ENCODE results near the gene TMEM185B. TPM values are rescaled to one million over a fixed set of nuclear protein-coding genes. Genes with fewer than 3 reads are reported as not detected.

Gene TMEM185B
- total RNA-seq, 1 experiment from 2014 or later = 69.9 TPM

GRCh38 chr2:120253021-120253882 lies 30.1 kb upstream of the TMEM185B start:
- Histone ChIP-seq H3K36me3 (ENCODE audit: control insufficient read depth, insufficient read depth, low read length) (peaks cover 2% of the 10 kb centered on the region), H3K4me3 (ENCODE audit: low read depth, low read length) (peak overlapping the region; percentile 64), H3K9me3 (no peaks in the 10 kb centered on the region), H3K4me1 (peaks cover 18% of the 10 kb centered on the region), H3K27me3 (replicated peaks; ENCODE audit: control insufficient read depth, insufficient read depth, low read length) (no peaks in the 10 kb centered on the region)
- intact Hi-C loops (cut with micrococcal nuclease; ENCODE audit: unreplicated experiment) = loop anchor here (1.0 to 2.0 kb wide), 6 partner anchors 8 to 427 kb away; no protein-coding TSS in a partner anchor
- peaks cover 34% of the 10 kb centered on the region for H3K4me1 Mint-ChIP-seq (ENCODE audit: low read depth, unreplicated experiment)
- peaks cover 7% of the 10 kb centered on the region for H3K9me3 Mint-ChIP-seq (ENCODE audit: unreplicated experiment)
- ChIA-PET POLR2A (interaction anchor here (0.9 to 3.4 kb wide), 2 partner anchors 22 to 30 kb away, joined by 9 to 46 read pairs; partner anchors contain the start of gene TMEM185B), CTCF (interaction anchor here (0.6 to 3.8 kb wide), 5 partner anchors 10 to 804 kb away, joined by 3 to 36 read pairs (median 5); partner anchors contain the start of gene TMEM185B)
- peak overlapping the region; percentile 82 for H3K4me3 Mint-ChIP-seq (ENCODE audit: unreplicated experiment)
- peak; percentile 38 to 53 for TF ChIP-seq CTCF (IDR thresholded peaks at IDR 0.05; ENCODE audit: insufficient read depth in 1 of 2, low read depth in 1 of 2, low read length in 1 of 2, severe bottlenecking in 1 of 2, unreplicated experiment in 1 of 2)
- peaks cover 9% of the 10 kb centered on the region for H3K36me3 Mint-ChIP-seq (ENCODE audit: insufficient read depth, unreplicated experiment)
- H3K27ac Mint-ChIP-seq (ENCODE audit: unreplicated experiment) = peak overlapping the region; percentile 68
- H3K27me3 Mint-ChIP-seq (ENCODE audit: insufficient read depth, unreplicated experiment) = no peaks in the 10 kb centered on the region
- peak; percentile 86 to 87 for DNase-seq
- no TSS peak for BruUV-seq (replicated peaks)

- Mint-ChIP-seq H3K27me3 (ENCODE audit: insufficient read depth, unreplicated experiment) (no peaks in the 10 kb centered on the region), H3K27ac (ENCODE audit: unreplicated experiment) (peak within 1 kb of the TSS; percentile 68)
These were observed 29.2 kb upstream of the TMEM185B start, which contains the start of gene RALB for GRCh38 chr2:120252225-120253020. RALB (plus strand) TSS chr2:120252852; CDS start chr2:120278665, 25,813 bp downstream.

More at GRCh38 chr2:120252225-120253020, 29.2 kb upstream of the TMEM185B start, which contains the start of gene RALB:
- TF ChIP-seq CTCF (IDR thresholded peaks at IDR 0.05; ENCODE audit: insufficient read depth in 1 of 2, low read depth in 1 of 2, low read length in 1 of 2, severe bottlenecking in 1 of 2, unreplicated experiment in 1 of 2) = no peak
- BruUV-seq (replicated peaks) = TSS peak; percentile 88
- H3K9me3 ChIP-seq = no peaks in the 10 kb centered on the region
- peaks cover 27% of the 10 kb centered on the region for H3K4me1 Mint-ChIP-seq (ENCODE audit: low read depth, unreplicated experiment)
- intact Hi-C loops (cut with micrococcal nuclease; ENCODE audit: unreplicated experiment) = loop anchor here (1.0 to 2.0 kb wide), 7 partner anchors 7 to 428 kb away; partner anchors contain the start of gene TMEM185B
- peak; percentile 100 for DNase-seq
- no peaks in the 10 kb centered on the region for H3K27me3 ChIP-seq (replicated peaks; ENCODE audit: control insufficient read depth, insufficient read depth, low read length)
- H3K9me3 Mint-ChIP-seq (ENCODE audit: unreplicated experiment) = no peaks in the 10 kb centered on the region
- POLR2A ChIA-PET = interaction anchor here (0.6 to 3.4 kb wide), 7 partner anchors 13 to 823 kb away, joined by 3 to 46 read pairs (median 4); partner anchors contain the start of gene TMEM185B
- peak within 1 kb of the TSS; percentile 82 for H3K4me3 Mint-ChIP-seq (ENCODE audit: unreplicated experiment)
- H3K36me3 ChIP-seq (ENCODE audit: control insufficient read depth, insufficient read depth, low read length) = no peaks in the 10 kb centered on the region
- CTCF ChIA-PET = interaction anchor here (0.6 to 3.8 kb wide), 8 partner anchors 9 to 876 kb away, joined by 3 to 36 read pairs (median 4); partner anchors contain the start of gene TMEM185B
- H3K4me3 ChIP-seq (ENCODE audit: low read depth, low read length) = peak within 1 kb of the TSS; percentile 79
- peaks cover 6% of the 10 kb centered on the region for H3K36me3 Mint-ChIP-seq (ENCODE audit: insufficient read depth, unreplicated experiment)
- peaks cover 18% of the 10 kb centered on the region for H3K4me1 ChIP-seq

Measured in Caco-2 (cell line).